Fibroblast of lung (primary cell): ENCODE results near the gene BCAT1.

Source experiments
- EZH2 ChIP-seq: IDR thresholded peaks from 2 replicates; pipeline ENCODE4 v1.5.1; 2012; ENCODE audit warnings: low read length, control low read depth, mild to moderate bottlenecking; ENCODE audit errors: missing control alignments
- TF ChIP-seq, protein P1 (sequence below), 2 donors: IDR thresholded peaks in 1 of 2; conservative IDR thresholded peaks in 1 of 2; 1 replicate in 1 of 2; 2 replicates in 1 of 2; pipeline ENCODE4 v1.5.1; 2011 to 2012; ENCODE audit warnings: low read length in 2 of 2, control low read depth in 1 of 2, inconsistent platforms in 1 of 2, low read depth in 1 of 2, mild to moderate bottlenecking in 1 of 2

- TF ChIP-seq, protein P1, sequence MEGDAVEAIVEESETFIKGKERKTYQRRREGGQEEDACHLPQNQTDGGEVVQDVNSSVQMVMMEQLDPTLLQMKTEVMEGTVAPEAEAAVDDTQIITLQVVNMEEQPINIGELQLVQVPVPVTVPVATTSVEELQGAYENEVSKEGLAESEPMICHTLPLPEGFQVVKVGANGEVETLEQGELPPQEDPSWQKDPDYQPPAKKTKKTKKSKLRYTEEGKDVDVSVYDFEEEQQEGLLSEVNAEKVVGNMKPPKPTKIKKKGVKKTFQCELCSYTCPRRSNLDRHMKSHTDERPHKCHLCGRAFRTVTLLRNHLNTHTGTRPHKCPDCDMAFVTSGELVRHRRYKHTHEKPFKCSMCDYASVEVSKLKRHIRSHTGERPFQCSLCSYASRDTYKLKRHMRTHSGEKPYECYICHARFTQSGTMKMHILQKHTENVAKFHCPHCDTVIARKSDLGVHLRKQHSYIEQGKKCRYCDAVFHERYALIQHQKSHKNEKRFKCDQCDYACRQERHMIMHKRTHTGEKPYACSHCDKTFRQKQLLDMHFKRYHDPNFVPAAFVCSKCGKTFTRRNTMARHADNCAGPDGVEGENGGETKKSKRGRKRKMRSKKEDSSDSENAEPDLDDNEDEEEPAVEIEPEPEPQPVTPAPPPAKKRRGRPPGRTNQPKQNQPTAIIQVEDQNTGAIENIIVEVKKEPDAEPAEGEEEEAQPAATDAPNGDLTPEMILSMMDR (conservative IDR thresholded peaks at IDR 0.05 in 1 of 2, IDR thresholded peaks at IDR 0.05 in 1 of 2; ENCODE audit: low read depth in 1 of 2, low read length in 2 of 2): no peak
- TF ChIP-seq EZH2: no peak
Observed at GRCh38 chr12:24979329-24979728, 30.4 kb upstream of the BCAT1 start.
